ENCODE data around the gene CDH23.

DNA sequence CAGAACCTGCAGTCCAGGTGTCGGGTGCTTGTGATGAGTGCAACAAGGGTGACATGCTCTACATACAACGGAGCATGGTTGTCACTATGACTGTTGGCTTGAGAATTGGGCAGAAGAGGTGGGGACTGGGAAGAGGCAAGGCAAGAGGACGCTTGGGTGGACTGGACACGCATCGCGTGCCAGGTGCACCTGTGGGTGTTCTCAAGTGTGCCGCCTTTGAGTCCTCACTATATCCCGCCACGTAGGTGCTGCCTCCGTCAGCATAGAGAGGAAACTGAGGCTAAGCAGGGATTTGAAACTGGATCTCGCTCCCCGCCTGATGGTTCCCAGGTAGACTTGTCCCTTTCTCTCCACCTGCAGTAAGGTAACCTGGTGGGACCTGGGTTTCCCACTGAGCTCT is 27.2 kb downstream of the CDH23 start:
- TF ChIP-seq, protein P1, sequence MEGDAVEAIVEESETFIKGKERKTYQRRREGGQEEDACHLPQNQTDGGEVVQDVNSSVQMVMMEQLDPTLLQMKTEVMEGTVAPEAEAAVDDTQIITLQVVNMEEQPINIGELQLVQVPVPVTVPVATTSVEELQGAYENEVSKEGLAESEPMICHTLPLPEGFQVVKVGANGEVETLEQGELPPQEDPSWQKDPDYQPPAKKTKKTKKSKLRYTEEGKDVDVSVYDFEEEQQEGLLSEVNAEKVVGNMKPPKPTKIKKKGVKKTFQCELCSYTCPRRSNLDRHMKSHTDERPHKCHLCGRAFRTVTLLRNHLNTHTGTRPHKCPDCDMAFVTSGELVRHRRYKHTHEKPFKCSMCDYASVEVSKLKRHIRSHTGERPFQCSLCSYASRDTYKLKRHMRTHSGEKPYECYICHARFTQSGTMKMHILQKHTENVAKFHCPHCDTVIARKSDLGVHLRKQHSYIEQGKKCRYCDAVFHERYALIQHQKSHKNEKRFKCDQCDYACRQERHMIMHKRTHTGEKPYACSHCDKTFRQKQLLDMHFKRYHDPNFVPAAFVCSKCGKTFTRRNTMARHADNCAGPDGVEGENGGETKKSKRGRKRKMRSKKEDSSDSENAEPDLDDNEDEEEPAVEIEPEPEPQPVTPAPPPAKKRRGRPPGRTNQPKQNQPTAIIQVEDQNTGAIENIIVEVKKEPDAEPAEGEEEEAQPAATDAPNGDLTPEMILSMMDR (IDR thresholded peaks at IDR 0.05; ENCODE audit: low read depth, low read length, poor library complexity, severe bottlenecking): no peak
- TF ChIP-seq EZH2phosphoT487 (IDR thresholded peaks at IDR 0.05; ENCODE audit: borderline replicate concordance, low read length): no peak
